ENCODE results near the gene FOSL1.
A peak's percentile ranks its signal among the peaks of the same experiment; 100 is the strongest.

FOSL1 gene

DNA sequence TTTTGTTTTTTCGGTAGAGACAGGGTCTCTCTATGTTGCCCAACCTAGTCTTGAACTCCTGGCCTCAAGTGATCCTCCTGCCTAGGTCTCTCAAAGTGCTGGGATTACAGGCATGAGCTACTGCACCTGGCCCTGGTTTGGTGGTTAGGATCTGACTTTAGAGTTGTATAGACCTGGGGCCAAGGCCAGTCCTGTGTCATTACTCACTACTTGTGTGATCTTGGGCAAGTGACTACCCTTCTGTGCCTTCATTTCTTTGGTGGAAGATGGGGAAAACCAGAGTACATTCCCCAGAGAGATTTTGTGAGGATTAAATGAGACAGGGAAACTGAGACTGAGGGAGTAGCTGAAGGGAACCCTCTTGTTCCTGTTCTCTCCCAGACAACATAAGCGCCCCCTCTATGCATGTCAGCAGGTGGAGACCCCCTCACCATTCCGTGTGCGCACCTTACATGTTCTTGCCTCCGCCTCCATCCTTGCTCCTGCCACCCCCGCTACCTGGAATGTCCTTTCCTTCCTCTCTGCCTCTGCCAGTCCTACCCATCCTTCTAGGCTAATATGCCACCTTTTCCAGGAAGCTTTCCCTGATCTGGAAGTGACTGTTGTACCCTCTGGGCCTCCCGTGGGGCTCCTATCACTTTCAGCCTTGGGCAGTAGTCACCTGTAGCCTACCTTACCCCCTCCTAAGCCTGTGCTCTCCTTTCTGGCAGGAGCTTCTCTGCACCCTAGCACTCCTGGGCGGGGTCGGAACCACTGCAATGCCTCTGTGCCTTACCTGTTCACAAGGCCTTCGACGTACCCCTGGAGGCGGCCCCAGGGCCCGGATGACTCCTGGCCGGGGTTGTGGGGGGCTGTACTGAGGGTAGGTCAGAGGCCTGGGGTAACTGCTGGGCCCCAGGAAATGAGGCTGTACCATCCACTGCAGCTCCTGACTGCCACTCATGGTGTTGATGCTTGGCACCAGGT, 3.9 kb downstream of the FOSL1 start:
- H3K4me3 ChIP-seq (ENCODE audit: low read depth, low read length): no peak overlapping the region

DNA sequence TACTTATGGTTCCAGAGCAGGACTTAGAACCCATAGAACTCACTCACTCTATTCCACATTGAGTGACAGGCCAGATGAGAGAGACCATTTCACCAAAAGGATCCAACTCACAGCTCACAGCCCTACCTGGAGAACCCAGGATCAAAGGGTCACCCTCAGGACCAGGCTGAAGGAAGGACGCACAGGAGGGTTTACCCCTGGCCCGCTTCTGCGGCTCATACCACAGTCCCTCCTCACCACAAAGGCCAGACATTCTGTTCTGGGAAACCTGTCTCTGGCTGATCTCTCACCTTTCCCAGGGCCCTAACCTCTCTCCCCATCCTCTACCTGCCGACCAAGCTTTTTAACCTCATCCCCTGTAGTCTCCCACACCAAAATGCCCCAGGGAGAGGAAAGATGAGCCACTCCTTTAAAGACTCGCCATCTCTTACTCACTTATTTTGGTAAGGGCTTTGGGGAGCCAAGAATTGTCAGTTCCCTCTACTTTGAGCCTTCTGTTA, 4.7 kb downstream of the FOSL1 start:
- no peak overlapping the region for H3K4me3 ChIP-seq (ENCODE audit: low read depth, low read length)

DNA sequence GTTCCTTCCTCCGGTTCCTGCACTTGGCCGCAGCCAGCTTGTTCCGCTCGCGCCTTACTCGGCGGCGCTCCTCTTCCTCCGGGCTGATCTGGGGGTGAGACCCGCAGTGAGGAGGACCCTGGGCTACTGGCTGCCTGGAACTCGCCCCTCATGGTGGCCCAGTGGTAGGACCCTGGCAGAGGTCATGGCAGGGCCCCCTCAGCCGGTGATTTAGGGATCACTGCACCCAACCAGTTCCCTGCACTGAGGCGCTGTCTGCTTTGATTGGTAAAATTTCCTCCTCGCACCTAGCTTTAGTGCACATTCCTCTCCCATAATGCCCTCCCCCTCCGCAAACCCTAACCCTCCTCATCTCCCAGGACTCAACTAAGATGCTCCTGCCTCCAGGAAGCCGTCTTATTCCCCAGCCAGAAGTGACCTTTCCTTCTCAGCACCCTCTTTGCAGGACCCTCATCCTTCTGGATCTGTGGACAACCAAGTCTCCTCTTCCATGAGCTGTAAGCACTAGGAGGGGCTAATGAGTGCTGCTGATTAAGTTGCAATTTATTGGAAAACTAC, 6.1 kb downstream of the FOSL1 start:
- no peak overlapping the region for H3K4me3 ChIP-seq (ENCODE audit: low read depth, low read length)

DNA sequence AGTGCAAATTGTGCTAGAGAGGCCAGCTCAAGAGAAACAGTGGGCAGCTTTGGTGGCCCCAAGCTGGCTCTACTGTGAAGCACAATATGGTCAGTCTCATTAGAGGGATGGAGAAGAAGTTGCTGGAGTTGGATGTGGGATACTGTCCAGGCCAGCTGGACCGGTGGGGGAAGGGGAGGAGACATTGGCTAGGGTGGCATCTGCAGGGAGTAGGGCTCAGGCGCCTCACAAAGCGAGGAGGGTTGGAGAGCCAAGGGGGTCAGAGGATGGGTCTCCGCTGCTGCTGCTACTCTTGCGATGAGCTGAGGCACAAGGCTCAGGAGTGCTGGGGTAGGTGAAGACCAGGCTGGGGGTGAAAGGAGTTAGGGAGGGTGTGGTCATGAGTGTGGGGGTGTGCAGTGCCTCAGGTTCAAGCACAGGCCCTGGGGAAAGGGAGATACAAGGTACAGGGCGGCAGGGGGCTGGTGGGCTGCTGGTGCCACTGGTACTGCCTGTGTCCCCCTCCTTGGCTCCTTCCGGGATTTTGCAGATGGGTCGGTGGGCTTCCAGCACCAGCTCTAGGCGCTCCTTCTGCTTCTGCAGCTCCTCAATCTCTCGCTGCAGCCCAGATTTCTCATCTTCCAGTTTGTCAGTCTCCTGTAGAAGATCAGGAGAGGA, 7.4 kb downstream of the FOSL1 start:
- no peak overlapping the region for H3K4me3 ChIP-seq (ENCODE audit: low read depth, low read length)

DNA sequence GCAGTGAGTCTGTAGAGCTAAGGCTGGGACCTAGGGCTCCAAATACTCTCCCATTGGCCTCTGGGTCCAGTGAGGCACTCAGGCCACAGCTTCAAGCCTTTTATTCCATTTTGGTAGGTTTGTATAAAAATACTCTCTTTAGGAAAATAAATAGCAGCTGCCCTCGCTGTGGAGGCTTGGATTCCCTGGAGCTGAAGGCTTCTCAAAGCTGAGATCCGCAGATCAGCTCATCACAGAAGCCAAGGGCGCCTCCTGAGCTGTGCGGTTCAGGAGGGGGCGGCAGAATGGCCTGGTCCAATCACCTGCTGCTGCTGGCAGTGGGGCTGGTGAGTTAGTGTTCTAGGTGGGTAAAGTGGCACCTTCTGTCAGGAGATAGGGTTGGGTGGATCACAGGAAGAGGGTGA, 8.0 kb downstream of the FOSL1 start:
- H3K4me3 ChIP-seq (ENCODE audit: low read depth, low read length): peak overlapping the region; percentile 61

- peak overlapping the region; percentile 61 for H3K4me3 ChIP-seq (ENCODE audit: low read depth, low read length)
Observed at GRCh38 chr11:65891219-65892136, 8.7 kb downstream of the FOSL1 start.

- peak within 1 kb of the TSS; percentile 61 for H3K4me3 ChIP-seq (ENCODE audit: low read depth, low read length)
Observed at GRCh38 chr11:65890324-65891218, 9.6 kb downstream of the FOSL1 start, which contains the start of gene CCDC85B. TSS of gene CCDC85B (plus strand) at chr11:65890673. CDS start at chr11:65890784, 111 bp downstream.

DNA sequence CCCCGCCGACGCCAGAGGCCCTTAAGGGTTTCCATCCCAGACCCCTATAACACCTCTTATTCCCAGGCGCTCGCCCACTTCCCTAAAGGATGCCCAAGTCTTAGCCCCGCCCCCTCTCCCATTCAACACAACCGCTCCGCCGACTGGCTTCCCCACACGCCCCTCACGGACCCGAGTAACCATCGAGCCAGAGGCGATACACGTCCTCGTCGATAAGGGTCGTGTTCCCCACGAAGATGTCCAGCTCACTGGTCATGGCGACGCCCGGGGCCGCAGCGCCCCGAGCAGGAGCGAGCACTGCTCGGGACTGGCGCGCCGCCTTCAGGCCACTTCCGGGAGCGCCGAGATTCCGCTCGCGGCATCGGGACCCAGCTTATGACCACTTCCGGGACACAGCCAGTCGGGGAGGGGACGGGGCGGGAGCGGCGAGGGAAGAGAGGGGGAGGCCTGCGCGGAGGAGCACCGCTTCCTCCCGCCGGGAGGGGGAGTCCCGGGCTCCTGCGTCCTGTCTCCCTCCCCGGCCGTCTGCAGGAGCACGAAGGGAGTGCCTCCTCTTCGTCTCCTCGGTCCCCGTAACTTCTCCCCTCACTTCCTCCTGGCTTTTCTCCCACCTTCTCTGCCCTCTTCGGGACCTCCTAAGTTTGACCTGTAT, 11.9 kb downstream of the FOSL1 start, which contains the start of gene FIBP:
TSS of gene FIBP (minus strand) at position 309 of the 652 bp plus-strand sequence. CDS start at position 256, 53 bp downstream.
- H3K4me3 ChIP-seq (ENCODE audit: low read depth, low read length): peak within 1 kb of the TSS; percentile 79

GRCh38 chr11:65887723-65888162, 12.4 kb downstream of the FOSL1 start:
- peak overlapping the region; percentile 79 for H3K4me3 ChIP-seq (ENCODE audit: low read depth, low read length)

- H3K4me3 ChIP-seq (ENCODE audit: low read depth, low read length): peak overlapping the region; percentile 79
Observed at GRCh38 chr11:65886826-65887722, 13.1 kb downstream of the FOSL1 start.

- H3K4me3 ChIP-seq (ENCODE audit: low read depth, low read length): no peak overlapping the region
Observed at GRCh38 chr11:65885808-65886536, 14.2 kb downstream of the FOSL1 start.

- no peak overlapping the region for H3K4me3 ChIP-seq (ENCODE audit: low read depth, low read length)
Observed at GRCh38 chr11:65885231-65885630, 15.0 kb downstream of the FOSL1 start.

- H3K4me3 ChIP-seq (ENCODE audit: low read depth, low read length): no peak overlapping the region
Observed at GRCh38 chr11:65884716-65885092, 15.5 kb downstream of the FOSL1 start.

- H3K4me3 ChIP-seq (ENCODE audit: low read depth, low read length): no peak overlapping the region
Observed at GRCh38 chr11:65883786-65884715, 16.1 kb downstream of the FOSL1 start.

GRCh38 chr11:65883058-65883761, 17.0 kb downstream of the FOSL1 start:
- H3K4me3 ChIP-seq (ENCODE audit: low read depth, low read length): no peak overlapping the region
